Measurements from ENCODE around the gene U2SURP.
A peak's percentile ranks its signal among the peaks of the same experiment; 100 is the strongest.

Gene U2SURP

GRCh38 chr3:142990721-142991120, 10.6 kb upstream of the U2SURP start:
- no peak for TF ChIP-seq CTCF (IDR thresholded peaks at IDR 0.05; ENCODE audit: poor library complexity, severe bottlenecking)
- DNase-seq (ENCODE audit: low spot score) = no peak
- no peak for ATAC-seq (ENCODE audit: low read depth)

GRCh38 chr3:142992323-142992722, 9.0 kb upstream of the U2SURP start:
- no peaks in the 10 kb centered on the region for H3K27me3 ChIP-seq (ENCODE audit: insufficient read depth, poor library complexity, severe bottlenecking)
- peaks cover 2% of the 10 kb centered on the region for H3K4me1 ChIP-seq (ENCODE audit: insufficient read depth, poor library complexity, severe bottlenecking)
- no peak overlapping the region for H3K27ac ChIP-seq (ENCODE audit: poor library complexity, severe bottlenecking)
- ATAC-seq (ENCODE audit: low read depth) (no peak), DNase-seq (ENCODE audit: low spot score) (no peak)
- no peaks in the 10 kb centered on the region for H3K9me3 ChIP-seq (ENCODE audit: severe bottlenecking)
- H3K4me3 ChIP-seq (ENCODE audit: severe bottlenecking) = no peak overlapping the region
- H3K36me3 ChIP-seq (ENCODE audit: low read depth) = no peaks in the 10 kb centered on the region
- no peak for TF ChIP-seq CTCF (IDR thresholded peaks at IDR 0.05; ENCODE audit: poor library complexity, severe bottlenecking)

More at GRCh38 chr3:142990721-142991120, 10.6 kb upstream of the U2SURP start:
- Histone ChIP-seq H3K27ac (ENCODE audit: poor library complexity, severe bottlenecking) (no peak overlapping the region), H3K27me3 (ENCODE audit: insufficient read depth, poor library complexity, severe bottlenecking) (no peaks in the 10 kb centered on the region), H3K4me3 (ENCODE audit: severe bottlenecking) (no peak overlapping the region), H3K9me3 (ENCODE audit: severe bottlenecking) (no peaks in the 10 kb centered on the region), H3K4me1 (ENCODE audit: insufficient read depth, poor library complexity, severe bottlenecking) (no peaks in the 10 kb centered on the region), H3K36me3 (ENCODE audit: low read depth) (no peaks in the 10 kb centered on the region)

- ATAC-seq (ENCODE audit: low read depth) (0 out of 3 replicates have a peak, but pooled peaks have one; percentile 45), DNase-seq (ENCODE audit: low spot score) (no peak)
- peaks cover 19% of the 10 kb centered on the region for H3K4me1 ChIP-seq (ENCODE audit: insufficient read depth, poor library complexity, severe bottlenecking)
- H3K27ac ChIP-seq (ENCODE audit: poor library complexity, severe bottlenecking) = no peak overlapping the region
- no peaks in the 10 kb centered on the region for H3K9me3 ChIP-seq (ENCODE audit: severe bottlenecking)
- peak; percentile 91 for TF ChIP-seq CTCF (IDR thresholded peaks at IDR 0.05; ENCODE audit: poor library complexity, severe bottlenecking)
- no peaks in the 10 kb centered on the region for H3K36me3 ChIP-seq (ENCODE audit: low read depth)
- H3K27me3 ChIP-seq (ENCODE audit: insufficient read depth, poor library complexity, severe bottlenecking) = no peaks in the 10 kb centered on the region
- H3K4me3 ChIP-seq (ENCODE audit: severe bottlenecking) = no peak overlapping the region
Observed at GRCh38 chr3:142993958-142994442, 7.4 kb upstream of the U2SURP start.

- H3K9me3 ChIP-seq (ENCODE audit: severe bottlenecking) = no peaks in the 10 kb centered on the region
Observed at GRCh38 chr3:142997330-142997729, 4.0 kb upstream of the U2SURP start.

More at GRCh38 chr3:142997330-142997729, 4.0 kb upstream of the U2SURP start:
- H3K4me1 ChIP-seq (ENCODE audit: insufficient read depth, poor library complexity, severe bottlenecking) = peaks cover 27% of the 10 kb centered on the region
- H3K27me3 ChIP-seq (ENCODE audit: insufficient read depth, poor library complexity, severe bottlenecking) = no peaks in the 10 kb centered on the region
- H3K36me3 ChIP-seq (ENCODE audit: low read depth) = no peaks in the 10 kb centered on the region
- ATAC-seq (ENCODE audit: low read depth) (no peak), DNase-seq (ENCODE audit: low spot score) (no peak)
- no peak overlapping the region for H3K4me3 ChIP-seq (ENCODE audit: severe bottlenecking)
- H3K27ac ChIP-seq (ENCODE audit: poor library complexity, severe bottlenecking) = peak overlapping the region; percentile 98
- TF ChIP-seq CTCF (IDR thresholded peaks at IDR 0.05; ENCODE audit: poor library complexity, severe bottlenecking) = no peak
